ENCODE data around the gene LMAN1L. TPM values are rescaled to one million over a fixed set of nuclear protein-coding genes. Genes with fewer than 3 reads are reported as not detected.

Gene LMAN1L
- total and polyA plus RNA-seq, 4 donors, result 0.11 to 0.31 TPM; not detected in 2

DNA sequence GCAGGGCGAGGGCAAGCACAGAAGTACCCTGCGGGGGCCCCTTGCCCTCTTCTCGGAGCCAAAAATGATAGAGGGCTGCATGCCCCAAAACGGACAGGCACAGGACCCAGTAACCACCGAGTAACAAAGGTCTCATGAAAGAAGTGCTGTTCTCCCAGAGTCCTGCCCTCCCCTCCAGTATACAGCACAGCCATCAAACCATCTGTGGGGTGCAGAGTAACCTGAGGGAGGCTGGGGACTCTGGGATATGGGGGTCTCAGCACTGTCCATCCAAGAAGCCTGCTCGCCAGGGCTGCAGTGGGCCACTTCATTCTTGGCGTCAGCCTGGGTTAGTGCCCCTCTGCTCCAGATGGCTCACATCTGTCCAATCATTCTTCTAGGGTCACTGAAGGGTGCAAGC is 24.2 kb downstream of the LMAN1L start:
- ATAC-seq (ENCODE audit: insufficient read depth, low FRiP score) (no peak), DNase-seq (no peak)
- Histone ChIP-seq H3K4me1 (ENCODE audit: control insufficient read depth in 5 of 5, insufficient read depth in 5 of 5, low read length in 5 of 5) (no peaks in the 10 kb centered on the region), H3K9ac (ENCODE audit: insufficient read depth in 1 of 2, low read length in 2 of 2) (no peak overlapping the region), H3K36me3 (ENCODE audit: control insufficient read depth in 4 of 4, insufficient read depth in 4 of 4, low read length in 4 of 4) (peaks cover 0 to 29% (median 0%) of the 10 kb centered on the region in 4 donors), H3K9me3 (ENCODE audit: control insufficient read depth in 4 of 4, insufficient read depth in 3 of 4, low read length in 3 of 4) (no peaks in the 10 kb centered on the region), H3K27ac (ENCODE audit: low read depth in 1 of 2, low read length in 1 of 2) (no peak overlapping the region), H3K4me3 (no peak overlapping the region), H3K27me3 (ENCODE audit: control insufficient read depth in 3 of 3, insufficient read depth in 3 of 3, low read length in 2 of 3) (peaks cover 0 to 4% (median 0%) of the 10 kb centered on the region in 3 donors)
- WGBS, 2 donors, result 91% methylated on average over 7 of the region's 7 CpGs
- TF ChIP-seq, protein P1, sequence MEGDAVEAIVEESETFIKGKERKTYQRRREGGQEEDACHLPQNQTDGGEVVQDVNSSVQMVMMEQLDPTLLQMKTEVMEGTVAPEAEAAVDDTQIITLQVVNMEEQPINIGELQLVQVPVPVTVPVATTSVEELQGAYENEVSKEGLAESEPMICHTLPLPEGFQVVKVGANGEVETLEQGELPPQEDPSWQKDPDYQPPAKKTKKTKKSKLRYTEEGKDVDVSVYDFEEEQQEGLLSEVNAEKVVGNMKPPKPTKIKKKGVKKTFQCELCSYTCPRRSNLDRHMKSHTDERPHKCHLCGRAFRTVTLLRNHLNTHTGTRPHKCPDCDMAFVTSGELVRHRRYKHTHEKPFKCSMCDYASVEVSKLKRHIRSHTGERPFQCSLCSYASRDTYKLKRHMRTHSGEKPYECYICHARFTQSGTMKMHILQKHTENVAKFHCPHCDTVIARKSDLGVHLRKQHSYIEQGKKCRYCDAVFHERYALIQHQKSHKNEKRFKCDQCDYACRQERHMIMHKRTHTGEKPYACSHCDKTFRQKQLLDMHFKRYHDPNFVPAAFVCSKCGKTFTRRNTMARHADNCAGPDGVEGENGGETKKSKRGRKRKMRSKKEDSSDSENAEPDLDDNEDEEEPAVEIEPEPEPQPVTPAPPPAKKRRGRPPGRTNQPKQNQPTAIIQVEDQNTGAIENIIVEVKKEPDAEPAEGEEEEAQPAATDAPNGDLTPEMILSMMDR (IDR thresholded peaks at IDR 0.05; ENCODE audit: control extremely low read depth, extremely low read depth), result no peak

DNA sequence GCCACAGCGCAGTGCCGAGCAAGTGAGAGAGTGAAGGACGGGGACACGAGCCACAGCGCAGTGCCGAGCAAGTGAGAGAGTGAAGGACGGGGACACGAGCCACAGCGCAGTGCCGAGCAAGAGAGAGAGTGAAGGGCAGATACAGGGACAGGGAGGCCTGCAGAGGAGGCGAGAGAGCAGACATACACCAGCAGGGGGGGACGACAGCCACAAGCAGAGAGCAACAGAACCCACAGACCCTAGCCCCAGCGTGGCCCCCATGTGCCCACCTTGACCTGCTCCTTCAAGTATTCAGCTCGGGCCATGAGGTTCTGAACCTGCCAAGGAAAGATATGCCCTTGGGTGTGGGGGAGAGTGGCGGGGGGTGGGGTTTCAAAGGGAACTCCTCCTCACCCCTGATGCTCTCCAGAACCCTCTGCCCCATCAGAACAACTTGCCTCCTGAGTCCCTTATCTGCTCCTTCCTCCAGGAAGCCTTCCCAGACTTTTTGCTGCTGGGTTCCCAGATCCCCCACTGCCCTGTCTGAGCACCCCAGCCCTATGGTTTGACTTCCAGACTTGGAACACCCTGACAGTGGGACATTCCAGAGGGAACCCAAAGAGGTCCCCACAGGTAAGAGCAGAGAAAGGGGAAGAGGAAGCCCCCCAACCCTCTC is 25.0 kb downstream of the LMAN1L start:
- DNase-seq, result no peak
- Histone ChIP-seq H3K27me3 (ENCODE audit: control insufficient read depth in 3 of 3, insufficient read depth in 3 of 3, low read length in 2 of 3) (peaks cover 0 to 2% (median 0%) of the 10 kb centered on the region in 3 donors), H3K27ac (ENCODE audit: low read depth in 1 of 2, low read length in 1 of 2) (no peak overlapping the region), H3K36me3 (ENCODE audit: control insufficient read depth in 4 of 4, insufficient read depth in 4 of 4, low read length in 4 of 4) (peaks cover 0 to 29% (median 0%) of the 10 kb centered on the region in 4 donors), H3K4me1 (ENCODE audit: control insufficient read depth in 5 of 5, insufficient read depth in 5 of 5, low read length in 5 of 5) (peaks cover 0 to 4% (median 0%) of the 10 kb centered on the region in 5 donors), H3K9ac (ENCODE audit: insufficient read depth in 1 of 2, low read length in 2 of 2) (no peak overlapping the region), H3K4me3 (no peak overlapping the region), H3K9me3 (ENCODE audit: control insufficient read depth in 4 of 4, insufficient read depth in 3 of 4, low read length in 3 of 4) (no peaks in the 10 kb centered on the region)
- TF ChIP-seq, protein P1 (IDR thresholded peaks at IDR 0.05; ENCODE audit: control extremely low read depth, extremely low read depth), result no peak
- ATAC-seq (ENCODE audit: insufficient read depth, low FRiP score), result no peak
- 85% methylated on average over 11 to 15 of the region's 15 CpGs for WGBS, 2 donors

DNA sequence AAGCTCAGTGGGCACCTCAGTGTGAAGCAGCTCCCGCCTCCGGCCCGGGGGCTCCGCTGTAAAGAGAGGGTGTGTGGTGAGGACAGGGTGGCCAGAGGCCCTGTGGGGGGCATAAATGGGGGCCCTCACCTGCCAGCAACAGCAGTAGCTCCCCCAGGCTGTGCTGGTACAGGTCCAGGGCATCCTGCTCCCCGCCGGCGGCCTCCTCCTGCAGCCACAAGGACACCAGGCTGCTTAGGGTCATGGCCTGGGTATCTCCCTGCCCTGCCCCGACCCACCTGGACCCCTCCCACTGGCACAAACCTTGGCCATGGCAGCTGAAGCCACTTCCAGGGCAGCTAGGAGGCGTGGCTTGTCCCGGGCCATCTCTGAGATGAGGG is 25.5 kb downstream of the LMAN1L start:
- H3K9ac ChIP-seq (ENCODE audit: insufficient read depth in 1 of 2, low read length in 2 of 2), result no peak overlapping the region
- no peak overlapping the region for H3K27ac ChIP-seq (ENCODE audit: low read depth in 1 of 2, low read length in 1 of 2)
- H3K4me3 ChIP-seq, result no peak overlapping the region
- 95% methylated on average over 10 of the region's 10 CpGs for WGBS, 2 donors
- peaks cover 0 to 4% (median 0%) of the 10 kb centered on the region in 5 donors for H3K4me1 ChIP-seq (ENCODE audit: control insufficient read depth in 5 of 5, insufficient read depth in 5 of 5, low read length in 5 of 5)
- no peaks in the 10 kb centered on the region for H3K9me3 ChIP-seq (ENCODE audit: control insufficient read depth in 4 of 4, insufficient read depth in 3 of 4, low read length in 3 of 4)
- DNase-seq (no peak), ATAC-seq (ENCODE audit: insufficient read depth, low FRiP score) (no peak)
- no peaks in the 10 kb centered on the region for H3K27me3 ChIP-seq (ENCODE audit: control insufficient read depth in 3 of 3, insufficient read depth in 3 of 3, low read length in 2 of 3)
- TF ChIP-seq, protein P1 (IDR thresholded peaks at IDR 0.05; ENCODE audit: control extremely low read depth, extremely low read depth), result no peak
- H3K36me3 ChIP-seq (ENCODE audit: control insufficient read depth in 4 of 4, insufficient read depth in 4 of 4, low read length in 4 of 4), result peaks cover 0 to 29% (median 0%) of the 10 kb centered on the region in 4 donors

All from lung (tissue), 12 donors.